Ishikawa (cell line): ENCODE measurements around the gene ARX.

Experiments
- CEBPB ChIP-seq: IDR thresholded peaks from 2 replicates; pipeline ENCODE4 v1.6.1; 2012
- CREB1 ChIP-seq: IDR thresholded peaks from 2 replicates; pipeline ENCODE4 v1.6.1; 2012; ENCODE audit warnings: low read depth
- EGR1 ChIP-seq: IDR thresholded peaks from 2 replicates; pipeline ENCODE4 v1.6.1; 2012
- EP300 ChIP-seq: IDR thresholded peaks from 2 replicates; pipeline ENCODE4 v1.6.1; 2012; ENCODE audit warnings: borderline replicate concordance
- FOXM1 ChIP-seq: IDR thresholded peaks from 2 replicates; pipeline ENCODE4 v1.6.1; 2012; ENCODE audit warnings: low read depth, borderline replicate concordance
- MAX ChIP-seq: IDR thresholded peaks from 2 replicates; pipeline ENCODE4 v1.6.1; 2012
- NFIC ChIP-seq: IDR thresholded peaks from 2 replicates; pipeline ENCODE4 v1.6.1; 2012
- RAD21 ChIP-seq: IDR thresholded peaks from 2 replicates; pipeline ENCODE4 v1.6.1; 2012; ENCODE audit warnings: low read depth
- REST ChIP-seq: IDR thresholded peaks from 2 replicates; pipeline ENCODE4 v1.6.1; 2012; ENCODE audit warnings: low read depth, mild to moderate bottlenecking
- TAF1 ChIP-seq: IDR thresholded peaks from 2 replicates; pipeline ENCODE4 v1.6.1; 2012; ENCODE audit warnings: low read depth, mild to moderate bottlenecking
- TCF12 ChIP-seq: IDR thresholded peaks from 2 replicates; pipeline ENCODE4 v1.6.1; 2012; ENCODE audit warnings: low read depth
- TEAD4 ChIP-seq: IDR thresholded peaks from 2 replicates; pipeline ENCODE4 v1.6.1; 2012
- USF1 ChIP-seq: IDR thresholded peaks from 2 replicates; pipeline ENCODE4 v1.6.1; 2012
- YY1 ChIP-seq: IDR thresholded peaks from 2 replicates; pipeline ENCODE4 v1.6.1; 2012; ENCODE audit warnings: low read depth
- ZBTB7A ChIP-seq: IDR thresholded peaks from 2 replicates; pipeline ENCODE4 v1.6.1; 2012; ENCODE audit warnings: low read depth

The ARX gene

GRCh38 chrX:25004485-25005032 is 11.2 kb downstream of the ARX start:
- TF ChIP-seq MAX, result no peak
- TF ChIP-seq USF1, result no peak
- TF ChIP-seq TCF12, result no peak
- TF ChIP-seq EGR1, result no peak
- no peak for TF ChIP-seq FOXM1
- TF ChIP-seq CEBPB, result no peak
- no peak for TF ChIP-seq REST
- TF ChIP-seq CREB1, result no peak
- no peak for TF ChIP-seq RAD21
- TF ChIP-seq YY1, result no peak
- no peak for TF ChIP-seq ZBTB7A
- no peak for TF ChIP-seq EP300
- no peak for TF ChIP-seq NFIC

GRCh38 chrX:25004040-25004439 is 11.7 kb downstream of the ARX start:
- no peak for TF ChIP-seq TEAD4

- no peak for TF ChIP-seq NFIC
- no peak for TF ChIP-seq MAX
- no peak for TF ChIP-seq TEAD4
- no peak for TF ChIP-seq YY1
- TF ChIP-seq REST, result no peak
- no peak for TF ChIP-seq FOXM1
- no peak for TF ChIP-seq TAF1
- TF ChIP-seq USF1, result no peak
- TF ChIP-seq TCF12, result no peak
Measured at GRCh38 chrX:25003066-25003849, 12.5 kb downstream of the ARX start.

GRCh38 chrX:25002661-25003020 is 13.1 kb downstream of the ARX start:
- TF ChIP-seq EP300, result no peak
- no peak for TF ChIP-seq ZBTB7A
- TF ChIP-seq EGR1, result no peak
- no peak for TF ChIP-seq CEBPB

GRCh38 chrX:25001808-25002660 is 13.7 kb downstream of the ARX start:
- TF ChIP-seq USF1, result no peak
- no peak for TF ChIP-seq REST
- no peak for TF ChIP-seq ZBTB7A
- TF ChIP-seq YY1, result no peak
- TF ChIP-seq TCF12, result no peak
- no peak for TF ChIP-seq FOXM1
- TF ChIP-seq MAX, result no peak
